Measurements from ENCODE around the gene SPR.

DNA sequence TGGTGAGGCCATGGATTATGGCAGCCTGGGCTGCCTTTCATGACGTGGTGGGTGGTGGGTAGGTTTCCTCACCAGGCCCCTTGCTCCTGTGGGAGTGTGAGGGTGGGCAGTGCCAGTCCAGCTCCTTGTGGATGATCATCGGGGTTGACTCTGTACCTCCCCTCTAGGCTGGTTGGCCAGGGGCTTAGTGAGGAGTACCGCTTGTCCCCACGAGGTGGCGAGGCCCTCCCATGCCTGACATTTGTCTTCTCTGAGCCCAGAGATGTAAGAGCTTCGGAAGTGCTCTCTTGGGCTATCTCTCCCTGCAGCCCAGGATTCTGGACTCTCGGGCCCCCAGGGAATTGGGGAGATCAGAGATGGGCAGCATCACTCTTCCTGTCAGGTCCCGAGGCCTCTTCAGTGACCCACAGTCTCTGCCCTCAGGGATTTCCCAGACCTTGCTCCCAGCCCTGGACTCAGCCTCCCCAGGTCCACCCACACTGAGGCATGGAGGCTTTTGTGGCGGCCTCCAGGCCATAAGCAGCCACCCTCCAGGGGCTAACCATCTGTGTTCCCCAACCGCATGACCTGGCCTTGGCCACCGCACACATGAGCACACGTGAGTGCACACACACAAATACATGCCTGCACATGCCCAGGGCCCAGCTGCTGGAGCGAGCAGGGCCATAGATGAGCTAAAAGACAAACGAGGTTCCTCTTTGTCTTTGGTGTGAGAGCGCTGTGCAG lies 6.5 kb downstream of the SPR start:
- TF ChIP-seq POLR2AphosphoS5 (IDR thresholded peaks at IDR 0.05; ENCODE audit: borderline replicate concordance, low read depth, low read length) (no peak), EZH2 (IDR thresholded peaks at IDR 0.05) (no peak), FOXP2 (optimal IDR thresholded peaks at IDR 0.05; ENCODE audit: control extremely low read depth, extremely low read length, insufficient read depth) (no peak)
